GM12878 (cell line): Measurements from ENCODE around the gene CNNM3. TPM values are rescaled to one million over a fixed set of nuclear protein-coding genes. Genes with fewer than 3 reads are reported as not detected.

ENCODE experiments used
- ATAC-seq: fragments of 200-7000 bp; cut with Tn5 transposase; 3 replicates; pipeline ENCODE4 v1.9.1; 2020; ENCODE audit warnings: mild to moderate bottlenecking, moderate library complexity
- BruUV-seq: library from RNA; stranded (reverse); fragments of 400-500 nt; replicated peaks from 2 replicates; lab custom pipeline; 2021; lab: Mats Ljungman, UMichigan
- CTCF ChIA-PET: fragments of 300-600 bp; sonication (Branson Sonifier 250); formaldehyde crosslinking; extraction: SDS; loops from one replicate; lab custom pipeline; 2021; ENCODE audit warnings: inconsistent platforms; lab: Yijun Ruan, JAX
- POLR2A ChIA-PET: fragments of 350-600 bp; formaldehyde crosslinking; extraction: SDS; loops from one replicate; lab custom pipeline; 2021; ENCODE audit warnings: inconsistent platforms; lab: Charles Lee
- RAD21 ChIA-PET: fragments of 300-600 bp; sonication (Branson Sonifier 250); formaldehyde crosslinking; loops from one replicate; lab custom pipeline; 2023; ENCODE audit warnings: antibody characterized with exemption; ENCODE audit not compliant: unreplicated experiment; lab: Charles Lee
- SMC1A ChIA-PET: fragments of 300-600 bp; sonication (Branson Sonifier 250); formaldehyde crosslinking; loops from one replicate; lab custom pipeline; 2023; ENCODE audit not compliant: unreplicated experiment, uncharacterized antibody; lab: Charles Lee
- DNase-seq: peaks from one replicate; pipeline ENCODE4 v3.0.0-alpha.2; 2011; ENCODE audit warnings: low read depth, low spot score
- FAIRE-seq: peaks from 3 replicates; lab custom pipeline; 2011; peaks lifted over from hg19 to GRCh38; lab: Jason Lieb, UNC
- H2AFZ ChIP-seq: 2 replicates; pipeline ENCODE4 v1.6.0; 2011; ENCODE audit warnings: low read depth, low read length, control low read depth; ENCODE audit not compliant: control insufficient read depth
- H3K27ac ChIP-seq: 2 replicates; pipeline ENCODE4 v1.5.1; 2011; ENCODE audit warnings: control low read depth; ENCODE audit not compliant: control insufficient read depth, insufficient read depth
- H3K27me3 ChIP-seq, 2 experiments: replicated peaks in 1 of 2; 2 replicates each; pipeline versions ENCODE4 v1.6.0 to v1.6.1; 2011; ENCODE audit warnings: low read length in 1 of 2; ENCODE audit not compliant: control insufficient read depth in 2 of 2, insufficient read depth in 2 of 2
- H3K36me3 ChIP-seq, 2 experiments: 2 replicates each; pipeline ENCODE4 v1.5.1; 2011; ENCODE audit warnings: low read length in 1 of 2; ENCODE audit not compliant: control insufficient read depth in 2 of 2, insufficient read depth in 2 of 2
- H3K4me1 ChIP-seq: 2 replicates; pipeline ENCODE4 v1.6.1; 2011; ENCODE audit warnings: mild to moderate bottlenecking, low read length, moderate library complexity, mixed read lengths; ENCODE audit not compliant: control insufficient read depth, insufficient read depth
- H3K4me2 ChIP-seq: 2 replicates; pipeline ENCODE4 v1.6.0; 2011; ENCODE audit warnings: control low read depth; ENCODE audit not compliant: control insufficient read depth, insufficient read depth
- H3K4me3 ChIP-seq: fragments of 200-600 bp; sonication (generic); 2 replicates; pipeline ENCODE4 v1.5.1; 2016
- H3K79me2 ChIP-seq: 2 replicates; pipeline ENCODE4 v1.6.0; 2011; ENCODE audit warnings: low read length; ENCODE audit not compliant: control insufficient read depth, insufficient read depth
- H3K9ac ChIP-seq: 2 replicates; pipeline ENCODE4 v1.8.0; 2011; ENCODE audit warnings: low read length, control low read depth, mixed read lengths; ENCODE audit not compliant: control insufficient read depth, insufficient read depth
- H3K9me3 ChIP-seq: replicated peaks from 3 replicates; pipeline ENCODE4 v1.5.1; 2011; ENCODE audit warnings: mild to moderate bottlenecking, low read length; ENCODE audit not compliant: control insufficient read depth, insufficient read depth
- H4K20me1 ChIP-seq: 2 replicates; pipeline ENCODE4 v1.6.0; 2011; ENCODE audit not compliant: control insufficient read depth, insufficient read depth
- CUX1 ChIP-seq: IDR thresholded peaks from 2 replicates; pipeline ENCODE4 v1.6.1; 2012; ENCODE audit warnings: improper control_type of control experiment, low read depth, low read length; ENCODE audit not compliant: insufficient replicate concordance
- EGR1 ChIP-seq, 2 experiments: IDR thresholded peaks; 1 replicate in 1 of 2; 2 replicates in 1 of 2; pipeline ENCODE4 v1.6.1; 2011 to 2012; ENCODE audit warnings: low read depth in 2 of 2, low read length in 2 of 2, borderline replicate concordance in 1 of 2, mild to moderate bottlenecking in 1 of 2, moderate library complexity in 1 of 2
- GABPA ChIP-seq: IDR thresholded peaks from 2 replicates; pipeline ENCODE4 v1.6.1; 2014; ENCODE audit warnings: antibody characterized with exemption, low read depth, mild to moderate bottlenecking, inconsistent platforms
- GATAD2B ChIP-seq: fragments of 450-650 bp; conservative IDR thresholded peaks from 2 replicates; pipeline ENCODE4 v1.6.1; 2017; ENCODE audit warnings: low read depth, mild to moderate bottlenecking, moderate library complexity
- NRF1 ChIP-seq: conservative IDR thresholded peaks from 2 replicates; pipeline ENCODE4 v1.6.1; 2011; ENCODE audit warnings: mild to moderate bottlenecking, low read depth, low read length, improper control_type of control experiment
- POU2F2 ChIP-seq: IDR thresholded peaks from 3 replicates; pipeline ENCODE4 v1.6.1; 2011; ENCODE audit warnings: low read depth, mild to moderate bottlenecking, low read length, borderline replicate concordance
- RB1 ChIP-seq: fragments of 450-650 bp; formaldehyde crosslinking; IDR thresholded peaks from 2 replicates; pipeline ENCODE4 v1.6.1; 2017; ENCODE audit warnings: mild to moderate bottlenecking, borderline replicate concordance
- REST ChIP-seq: IDR thresholded peaks from 2 replicates; pipeline ENCODE4 v1.6.1; 2012; ENCODE audit warnings: mild to moderate bottlenecking, low read depth, low read length
- RUNX3 ChIP-seq: IDR thresholded peaks from 2 replicates; pipeline ENCODE4 v1.6.1; 2012; ENCODE audit warnings: low read length, inconsistent platforms
- ZBTB33 ChIP-seq: fragments of 450-650 bp; IDR thresholded peaks from 2 replicates; pipeline ENCODE4 v1.6.1; 2017; ENCODE audit warnings: mild to moderate bottlenecking
- WGBS: methylation state at CpG from one replicate; pipeline ENCODE4 v1.1.6; 2016; ENCODE audit warnings: low lambda C conversion rate; ENCODE audit not compliant: insufficient replicate concordance, insufficient coverage; ENCODE audit errors: missing lambda C conversion rate; 5-methylcytosine and 5-hydroxymethylcytosine counted together
- in situ Hi-C: fragments of 300-500 bp; cut with MboI; formaldehyde crosslinking; loops from 9 replicates; pipeline ENCODE4 v1.14.3; 2018; ENCODE audit warnings: mixed read lengths
- intact Hi-C: fragments of 100-400 bp; cut with micrococcal nuclease; formaldehyde crosslinking; loops from one replicate; pipeline ENCODE4 v1.14.2; 2022; ENCODE audit not compliant: unreplicated experiment
- polyA plus RNA-seq, 11 experiments: library from polyadenylated mRNA; depleted of rRNA in 4 of 11; unstranded in 6 of 11; stranded (reverse) in 5 of 11; fragments of >200 nt; fragmentation: Nextera tagmentation in 4 of 11; fragmentation: Illumina TruSeq in 1 of 11; extraction: Ambion mirVana in 4 of 11; extraction: Trizol in 1 of 11; gene quantifications; 1 replicate in 1 of 11; 2 replicates in 10 of 11; pipeline versions ENCODE4 v1.2.1 to v1.2.3, GENCODE V29; 2011 to 2016; ENCODE audit warnings: inconsistent platforms in 2 of 11, missing spikeins in 2 of 11, low read depth in 1 of 11
- total RNA-seq, 4 experiments: library from RNA; depleted of rRNA in 3 of 4; stranded (reverse); fragments of >200 nt in 3 of 4; fragmentation: Illumina TruSeq in 1 of 4; extraction: Trizol in 1 of 4; gene quantifications; 2 replicates each; pipeline versions ENCODE4 v1.2.1 to v1.2.3, GENCODE V29; 2013 to 2021

The CNNM3 gene
- total and polyA plus RNA-seq, 10 of the 15 experiments (the other 5 are each of a cell fraction or from before 2014, with no cell fraction given) = 0.72 to 14.3 (median 4.0) TPM

GRCh38 chr2:96830044-96830562 is 14.0 kb downstream of the CNNM3 start (continued):
- TF ChIP-seq CUX1 (no peak), GATAD2B (no peak), RUNX3 (no peak), POU2F2 (no peak), RB1 (no peak)

DNA sequence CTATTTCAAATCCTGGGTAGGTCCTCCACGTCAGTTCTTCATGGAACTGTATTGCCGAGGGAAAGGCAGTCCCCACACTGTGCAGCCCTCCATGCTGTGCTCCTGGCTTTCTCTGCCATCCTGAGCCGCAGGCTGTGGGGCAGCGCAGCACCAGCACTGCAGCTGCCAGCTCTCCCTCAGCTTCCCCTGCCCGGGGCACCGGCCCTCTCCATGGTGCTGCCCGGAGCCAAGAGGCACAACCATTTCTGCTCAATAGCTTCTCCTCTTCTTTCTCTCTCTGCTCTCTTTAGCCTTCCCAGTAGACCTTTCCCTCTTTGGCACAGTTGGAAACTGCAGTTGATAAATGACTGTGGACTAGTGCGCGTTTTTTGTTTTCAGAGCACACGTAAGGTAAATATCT is 15.6 kb downstream of the CNNM3 start:
- Histone ChIP-seq H2AFZ (no peak overlapping the region), H3K4me1 (no peaks in the 10 kb centered on the region), H3K4me3 (no peak overlapping the region), H3K9ac (no peak overlapping the region), H3K9me3 (no peaks in the 10 kb centered on the region), H3K79me2 (no peaks in the 10 kb centered on the region), H3K27ac (no peak overlapping the region), H3K4me2 (no peak overlapping the region), H3K36me3 (peaks cover 12 to 23% of the 10 kb centered on the region in 2 experiments), H4K20me1 (no peaks in the 10 kb centered on the region), H3K27me3 (no peaks in the 10 kb centered on the region)
- ChIA-PET RAD21 (no interaction called here), CTCF (no interaction called here), SMC1A (no interaction called here), POLR2A (no interaction called here)
- no peak for FAIRE-seq
- WGBS = 97% methylated on average over 10 of the region's 10 CpGs
- no TSS peak for BruUV-seq
- in situ Hi-C loops (no loop called here), intact Hi-C loops (no loop called here)
- no peak for ATAC-seq
- DNase-seq = no peak
- TF ChIP-seq ZBTB33 = no peak
- TF ChIP-seq EGR1 (IDR thresholded peaks at IDR 0.05; ENCODE audit: borderline replicate concordance in 1 of 2, low read depth in 2 of 2, low read length in 2 of 2) = no peak
- no peak for TF ChIP-seq NRF1
- TF ChIP-seq REST = peak; percentile 48; the same call in 1 of the 2 replicates
- TF ChIP-seq GABPA = no peak
